K562 (cell line): ENCODE data around the gene CHERP. TPM values are rescaled to one million over a fixed set of nuclear protein-coding genes. Genes with fewer than 3 reads are reported as not detected.
A peak's percentile ranks its signal among the peaks of the same experiment; 100 is the strongest.

Source experiments
- BCOR ChIP-seq: fragments of 450-650 bp; IDR thresholded peaks from 2 replicates; pipeline ENCODE4 v1.6.1; 2016
- CHD1 ChIP-seq: fragments of 200-600 bp; sonication (generic); IDR thresholded peaks from one replicate; pipeline ENCODE4 v1.6.1; 2012; ENCODE audit warnings: mild to moderate bottlenecking, moderate library complexity, low read length, inconsistent platforms
- CREBBP ChIP-seq: IDR thresholded peaks from one replicate; pipeline ENCODE4 v1.6.1; 2012; ENCODE audit warnings: low read depth, mild to moderate bottlenecking, control low read depth, inconsistent platforms, low read length
- E2F6 ChIP-seq, 2 experiments: IDR thresholded peaks; 2 replicates each; pipeline ENCODE4 v1.6.1; 2011; ENCODE audit warnings: borderline replicate concordance in 1 of 2, control low read depth in 1 of 2, low read depth in 1 of 2, low read length in 1 of 2, mild to moderate bottlenecking in 1 of 2, mixed read lengths in 1 of 2, moderate library complexity in 1 of 2; ENCODE audit not compliant: insufficient read depth in 1 of 2, insufficient read length in 1 of 2, poor library complexity in 1 of 2, severe bottlenecking in 1 of 2; ENCODE audit errors: extremely low read depth in 1 of 2
- ELF1 ChIP-seq: fragments of 200-800 bp; sonication (Bioruptor generic); IDR thresholded peaks from 2 replicates; pipeline ENCODE4 v1.6.1; 2016; ENCODE audit warnings: missing genetic modification characterization, missing compliant biosample characterization
- FOXK1 ChIP-seq: sonication (generic); formaldehyde crosslinking; IDR thresholded peaks from 2 replicates; pipeline ENCODE4 v1.8.0; 2022; ENCODE audit warnings: missing genetic modification reagents, mild to moderate bottlenecking, borderline replicate concordance
- GATA2 ChIP-seq: sonication (generic); formaldehyde crosslinking; IDR thresholded peaks from 2 replicates; pipeline ENCODE4 v1.4.0; 2020; ENCODE audit warnings: mild to moderate bottlenecking, missing genetic modification reagents
- GTF2E2 ChIP-seq: fragments of 200-800 bp; sonication (Bioruptor generic); IDR thresholded peaks from 2 replicates; pipeline ENCODE4 v1.6.1; 2016; ENCODE audit warnings: missing genetic modification characterization, missing compliant biosample characterization
- HNRNPK ChIP-seq: fragments of 200-400 bp; formaldehyde crosslinking; IDR thresholded peaks from one replicate; pipeline ENCODE4 v1.6.1; 2018; ENCODE audit warnings: mild to moderate bottlenecking, low read depth, low read length; ENCODE audit not compliant: poor library complexity, severe bottlenecking
- KLF1 ChIP-seq: fragments of 450-650 bp; IDR thresholded peaks from 2 replicates; pipeline ENCODE4 v1.6.1; 2016; ENCODE audit warnings: missing genetic modification characterization, missing compliant biosample characterization
- KLF16 ChIP-seq: IDR thresholded peaks from 2 replicates; pipeline ENCODE4 v1.6.1; 2016; ENCODE audit warnings: antibody characterized with exemption
- MECOM ChIP-seq: fragments of 250-450 bp; sonication (Bioruptor Pico); IDR thresholded peaks from 2 replicates; pipeline ENCODE4 v1.8.0; 2022; ENCODE audit warnings: inconsistent platforms
- MTF1 ChIP-seq: fragments of 250-450 bp; sonication (Bioruptor Pico); IDR thresholded peaks from 2 replicates; pipeline ENCODE4 v1.9.0; 2021; ENCODE audit warnings: moderate library complexity, mild to moderate bottlenecking, inconsistent platforms, borderline replicate concordance
- NCOA2 ChIP-seq, 2 experiments: fragments of 450-650 bp; IDR thresholded peaks; 2 replicates each; pipeline ENCODE4 v1.6.1; 2018; ENCODE audit warnings: mild to moderate bottlenecking in 2 of 2, moderate library complexity in 1 of 2; ENCODE audit not compliant: partially characterized antibody in 2 of 2
- NRF1 ChIP-seq, 2 experiments: fragments of 450-650 bp; IDR thresholded peaks in 1 of 2; conservative IDR thresholded peaks in 1 of 2; 2 replicates each; pipeline ENCODE4 v1.6.1; 2014; ENCODE audit warnings: mild to moderate bottlenecking in 2 of 2
- POLR2H ChIP-seq: IDR thresholded peaks from 2 replicates; pipeline ENCODE4 v1.6.1; 2016; ENCODE audit warnings: missing genetic modification characterization, low read depth, mild to moderate bottlenecking, control low read depth, missing compliant biosample characterization, moderate library complexity
- TBL1XR1 ChIP-seq, 2 experiments: IDR thresholded peaks; 2 replicates each; pipeline ENCODE4 v1.6.1; 2012; ENCODE audit warnings: improper control_type of control experiment in 2 of 2, low read length in 2 of 2, mild to moderate bottlenecking in 1 of 2
- YBX1 ChIP-seq: fragments of 450-650 bp; IDR thresholded peaks from 2 replicates; pipeline ENCODE4 v1.7.1; 2016; ENCODE audit warnings: mild to moderate bottlenecking
- ZBTB17 ChIP-seq: fragments of 450-650 bp; formaldehyde crosslinking; IDR thresholded peaks from 2 replicates; pipeline ENCODE4 v1.4.0; 2020; ENCODE audit warnings: mild to moderate bottlenecking
- ZBTB7A ChIP-seq: IDR thresholded peaks from 2 replicates; pipeline ENCODE4 v1.6.1; 2011; ENCODE audit warnings: low read depth, mild to moderate bottlenecking, low read length, moderate library complexity, borderline replicate concordance; ENCODE audit not compliant: control insufficient read depth
- ZFP1 ChIP-seq: fragments of 450-650 bp; formaldehyde crosslinking; IDR thresholded peaks from 2 replicates; pipeline ENCODE4 v1.4.0; 2020; ENCODE audit warnings: mild to moderate bottlenecking, mixed read lengths
- polyA plus RNA-seq, 8 experiments: library from polyadenylated mRNA; depleted of rRNA in 4 of 8; stranded (reverse) in 5 of 8; unstranded in 3 of 8; fragments of >200 nt; fragmentation: Nextera tagmentation in 2 of 8; fragmentation: Illumina TruSeq in 1 of 8; extraction: Ambion mirVana in 2 of 8; extraction: Trizol in 1 of 8; gene quantifications; 2 replicates each; pipeline versions ENCODE4 v1.2.1 to v1.2.3, GENCODE V29; 2011 to 2014; ENCODE audit warnings: inconsistent platforms in 1 of 8, missing spikeins in 1 of 8
- total RNA-seq, 7 experiments: library from RNA; depleted of rRNA in 6 of 7; stranded (reverse); fragments of >200 nt in 6 of 7; fragmentation: Illumina TruSeq in 2 of 7; extraction: Trizol in 2 of 7; gene quantifications; 2 replicates each; pipeline versions ENCODE4 v1.2.1 to v1.2.3, GENCODE V29; 2011 to 2021; ENCODE audit warnings: low replicate concordance in 1 of 7
- TF ChIP-seq, protein P1 (sequence below), 2 experiments: fragments of 450-650 bp in 1 of 2; sonication (generic) in 1 of 2; formaldehyde crosslinking in 1 of 2; IDR thresholded peaks in 1 of 2; conservative IDR thresholded peaks in 1 of 2; 2 replicates each; pipeline versions ENCODE4 v1.6.1 to v1.8.1; 2016 to 2023; ENCODE audit warnings: mild to moderate bottlenecking in 2 of 2, moderate library complexity in 2 of 2, inconsistent platforms in 1 of 2, missing genetic modification reagents in 1 of 2
- TF ChIP-seq, protein P2 (sequence below): sonication (generic); formaldehyde crosslinking; IDR thresholded peaks from 2 replicates; pipeline ENCODE4 v1.8.0; 2022; ENCODE audit warnings: mild to moderate bottlenecking, missing genetic modification reagents

Gene CHERP
- total and polyA plus RNA-seq, 9 of the 15 experiments (the other 6 are each of a cell fraction or from before 2014, with no cell fraction given) = 0.60 to 85.1 (median 7.8) TPM

DNA sequence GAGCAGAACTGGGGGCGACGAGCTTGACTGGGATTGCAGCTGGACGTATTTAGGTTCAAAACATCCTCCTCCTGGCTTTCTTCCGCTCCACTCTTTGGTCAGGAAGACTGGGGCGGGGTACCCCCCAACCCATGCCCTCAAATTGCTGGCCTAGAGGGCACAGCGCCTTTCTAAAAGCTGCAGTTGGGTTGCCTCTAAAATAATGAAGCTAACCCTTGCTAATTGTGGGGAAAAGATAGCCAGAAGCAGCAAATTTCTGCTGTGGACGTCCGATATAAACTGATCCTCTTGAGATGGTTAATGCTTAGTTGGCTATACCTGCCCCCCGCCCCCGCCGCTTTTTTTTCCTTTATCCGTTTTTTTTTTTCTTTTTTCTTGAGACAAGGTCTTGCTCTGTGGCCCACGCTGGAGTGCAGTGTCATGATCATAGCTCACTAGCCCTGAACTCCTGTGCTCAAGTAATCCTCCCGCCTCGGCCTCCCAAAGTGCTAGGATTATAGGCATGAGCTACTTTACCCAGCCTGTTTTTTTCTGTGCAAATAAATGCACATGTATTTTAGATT lies 754 bp upstream of the CHERP start (continued):
- no peak for TF ChIP-seq GATA2 (CRISPR knock-in tag)
- TF ChIP-seq ZBTB7A = 0 out of 2 replicates have a peak, but pooled peaks have one; percentile 20
- no peak for TF ChIP-seq YBX1
- no peak for TF ChIP-seq MTF1 (CRISPR knock-in tag)
- TF ChIP-seq POLR2H (tag) = no peak
- TF ChIP-seq, protein P1, sequence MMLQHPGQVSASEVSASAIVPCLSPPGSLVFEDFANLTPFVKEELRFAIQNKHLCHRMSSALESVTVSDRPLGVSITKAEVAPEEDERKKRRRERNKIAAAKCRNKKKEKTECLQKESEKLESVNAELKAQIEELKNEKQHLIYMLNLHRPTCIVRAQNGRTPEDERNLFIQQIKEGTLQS (IDR thresholded peaks at IDR 0.05) = no peak
- TF ChIP-seq, protein P1 (CRISPR knock-in tag; conservative IDR thresholded peaks at IDR 0.05) = no peak
- TF ChIP-seq ZFP1 (CRISPR knock-in tag) = no peak
- no peak for TF ChIP-seq TBL1XR1 (IDR thresholded peaks at IDR 0.05; ENCODE audit: low read length in 2 of 2)
- TF ChIP-seq FOXK1 (CRISPR knock-in tag) = no peak
- TF ChIP-seq CHD1 = peak; percentile 52
- TF ChIP-seq NRF1 (conservative IDR thresholded peaks at IDR 0.05 in 1 of 2, IDR thresholded peaks at IDR 0.05 in 1 of 2) = no peak
- no peak for TF ChIP-seq ZBTB17 (CRISPR knock-in tag)
- TF ChIP-seq HNRNPK = no peak
- no peak for TF ChIP-seq KLF1 (tag)
- no peak; the same call in 1 of the 2 replicates for TF ChIP-seq GTF2E2 (tag)
- TF ChIP-seq, protein P2, sequence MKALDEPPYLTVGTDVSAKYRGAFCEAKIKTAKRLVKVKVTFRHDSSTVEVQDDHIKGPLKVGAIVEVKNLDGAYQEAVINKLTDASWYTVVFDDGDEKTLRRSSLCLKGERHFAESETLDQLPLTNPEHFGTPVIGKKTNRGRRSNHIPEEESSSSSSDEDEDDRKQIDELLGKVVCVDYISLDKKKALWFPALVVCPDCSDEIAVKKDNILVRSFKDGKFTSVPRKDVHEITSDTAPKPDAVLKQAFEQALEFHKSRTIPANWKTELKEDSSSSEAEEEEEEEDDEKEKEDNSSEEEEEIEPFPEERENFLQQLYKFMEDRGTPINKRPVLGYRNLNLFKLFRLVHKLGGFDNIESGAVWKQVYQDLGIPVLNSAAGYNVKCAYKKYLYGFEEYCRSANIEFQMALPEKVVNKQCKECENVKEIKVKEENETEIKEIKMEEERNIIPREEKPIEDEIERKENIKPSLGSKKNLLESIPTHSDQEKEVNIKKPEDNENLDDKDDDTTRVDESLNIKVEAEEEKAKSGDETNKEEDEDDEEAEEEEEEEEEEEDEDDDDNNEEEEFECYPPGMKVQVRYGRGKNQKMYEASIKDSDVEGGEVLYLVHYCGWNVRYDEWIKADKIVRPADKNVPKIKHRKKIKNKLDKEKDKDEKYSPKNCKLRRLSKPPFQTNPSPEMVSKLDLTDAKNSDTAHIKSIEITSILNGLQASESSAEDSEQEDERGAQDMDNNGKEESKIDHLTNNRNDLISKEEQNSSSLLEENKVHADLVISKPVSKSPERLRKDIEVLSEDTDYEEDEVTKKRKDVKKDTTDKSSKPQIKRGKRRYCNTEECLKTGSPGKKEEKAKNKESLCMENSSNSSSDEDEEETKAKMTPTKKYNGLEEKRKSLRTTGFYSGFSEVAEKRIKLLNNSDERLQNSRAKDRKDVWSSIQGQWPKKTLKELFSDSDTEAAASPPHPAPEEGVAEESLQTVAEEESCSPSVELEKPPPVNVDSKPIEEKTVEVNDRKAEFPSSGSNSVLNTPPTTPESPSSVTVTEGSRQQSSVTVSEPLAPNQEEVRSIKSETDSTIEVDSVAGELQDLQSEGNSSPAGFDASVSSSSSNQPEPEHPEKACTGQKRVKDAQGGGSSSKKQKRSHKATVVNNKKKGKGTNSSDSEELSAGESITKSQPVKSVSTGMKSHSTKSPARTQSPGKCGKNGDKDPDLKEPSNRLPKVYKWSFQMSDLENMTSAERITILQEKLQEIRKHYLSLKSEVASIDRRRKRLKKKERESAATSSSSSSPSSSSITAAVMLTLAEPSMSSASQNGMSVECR (CRISPR knock-in tag) = no peak
- no peak for TF ChIP-seq MECOM (CRISPR knock-in tag)
- TF ChIP-seq NCOA2 (IDR thresholded peaks at IDR 0.05; ENCODE audit: partially characterized antibody in 2 of 2) = no peak
- no peak for TF ChIP-seq E2F6 (IDR thresholded peaks at IDR 0.05; ENCODE audit: borderline replicate concordance in 1 of 2, extremely low read depth in 1 of 2, insufficient read depth in 1 of 2, insufficient read length in 1 of 2, low read depth in 1 of 2, low read length in 1 of 2, poor library complexity in 1 of 2, severe bottlenecking in 1 of 2)
- no peak for TF ChIP-seq KLF16
- peak; percentile 46; the same call in 1 of the 2 replicates for TF ChIP-seq BCOR
- TF ChIP-seq ELF1 (tag) = no peak
- no peak for TF ChIP-seq CREBBP
